SK-N-SH treated with all-trans-retinoic acid at 6 μM for 48 hours (cell line): Measurements from ENCODE around the gene PTCD3.

Experiments
- ARNTL ChIP-seq: fragments of 450-650 bp; formaldehyde crosslinking; IDR thresholded peaks from 2 replicates; pipeline ENCODE4 v1.5.0; 2020; ENCODE audit warnings: low read depth, mild to moderate bottlenecking, moderate library complexity, borderline replicate concordance
- BACH2 ChIP-seq: fragments of 250-450 bp; sonication (Bioruptor Pico); IDR thresholded peaks from 2 replicates; pipeline ENCODE4 v1.9.0; 2021; ENCODE audit warnings: mild to moderate bottlenecking, borderline replicate concordance
- ESRRG ChIP-seq: fragments of 250-450 bp; sonication (Bioruptor Pico); IDR thresholded peaks from 2 replicates; pipeline ENCODE4 v1.6.1; 2021; ENCODE audit warnings: mild to moderate bottlenecking
- RARB ChIP-seq: fragments of 250-450 bp; sonication (Bioruptor Pico); IDR thresholded peaks from 2 replicates; pipeline ENCODE4 v1.8.0; 2021; ENCODE audit warnings: mild to moderate bottlenecking, moderate library complexity
- ZFP30 ChIP-seq: fragments of 450-650 bp; formaldehyde crosslinking; IDR thresholded peaks from 2 replicates; pipeline ENCODE4 v1.5.0; 2022; ENCODE audit warnings: mild to moderate bottlenecking, moderate library complexity
- ZNF70 ChIP-seq: fragments of 450-650 bp; formaldehyde crosslinking; IDR thresholded peaks from 2 replicates; pipeline ENCODE4 v1.5.0; 2020; ENCODE audit warnings: mild to moderate bottlenecking, moderate library complexity
- TF ChIP-seq, protein P1 (sequence below): fragments of 250-450 bp; sonication (Bioruptor Pico); IDR thresholded peaks from 2 replicates; pipeline ENCODE4 v1.8.0; 2021; ENCODE audit warnings: low read depth, mild to moderate bottlenecking, moderate library complexity, borderline replicate concordance
- TF ChIP-seq, protein P2 (sequence below): fragments of 250-450 bp; sonication (Bioruptor Pico); IDR thresholded peaks from 2 replicates; pipeline ENCODE4 v1.8.0; 2020; ENCODE audit warnings: mild to moderate bottlenecking, moderate library complexity, borderline replicate concordance
- TF ChIP-seq, protein P3 (sequence below): fragments of 250-450 bp; sonication (Bioruptor Pico); IDR thresholded peaks from 2 replicates; pipeline ENCODE4 v1.5.1; 2020; ENCODE audit warnings: low read depth, mild to moderate bottlenecking, moderate library complexity

DNA sequence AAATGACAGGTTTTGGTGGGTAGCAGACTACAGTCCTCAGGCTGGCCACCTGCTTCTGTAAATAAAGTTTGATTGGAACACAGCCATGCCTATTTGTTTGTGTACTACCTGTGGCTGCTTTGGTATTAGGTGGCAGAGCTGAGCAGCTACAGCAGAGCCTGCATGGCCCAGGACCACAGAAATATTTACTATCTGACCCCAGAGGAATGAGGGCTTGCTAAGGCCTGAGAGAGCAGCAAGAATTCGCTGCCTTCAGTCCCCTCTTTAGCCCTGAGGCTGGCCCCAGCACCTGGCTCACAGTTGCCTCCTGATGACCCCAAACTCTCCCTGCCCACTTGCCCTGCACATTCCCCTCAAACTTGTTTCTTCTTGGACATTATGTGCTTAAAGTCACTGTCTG is 32.8 kb upstream of the PTCD3 start:
- TF ChIP-seq, protein P1, sequence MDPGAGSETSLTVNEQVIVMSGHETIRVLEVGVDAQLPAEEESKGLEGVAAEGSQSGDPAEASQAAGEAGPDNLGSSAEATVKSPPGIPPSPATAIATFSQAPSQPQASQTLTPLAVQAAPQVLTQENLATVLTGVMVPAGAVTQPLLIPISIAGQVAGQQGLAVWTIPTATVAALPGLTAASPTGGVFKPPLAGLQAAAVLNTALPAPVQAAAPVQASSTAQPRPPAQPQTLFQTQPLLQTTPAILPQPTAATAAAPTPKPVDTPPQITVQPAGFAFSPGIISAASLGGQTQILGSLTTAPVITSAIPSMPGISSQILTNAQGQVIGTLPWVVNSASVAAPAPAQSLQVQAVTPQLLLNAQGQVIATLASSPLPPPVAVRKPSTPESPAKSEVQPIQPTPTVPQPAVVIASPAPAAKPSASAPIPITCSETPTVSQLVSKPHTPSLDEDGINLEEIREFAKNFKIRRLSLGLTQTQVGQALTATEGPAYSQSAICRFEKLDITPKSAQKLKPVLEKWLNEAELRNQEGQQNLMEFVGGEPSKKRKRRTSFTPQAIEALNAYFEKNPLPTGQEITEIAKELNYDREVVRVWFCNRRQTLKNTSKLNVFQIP (CRISPR knock-in tag) = no peak
- TF ChIP-seq BACH2 (CRISPR knock-in tag) (no peak), ARNTL (CRISPR knock-in tag) (no peak), ZFP30 (CRISPR knock-in tag) (no peak), ZNF70 (no peak), RARB (no peak), ESRRG (CRISPR knock-in tag) (no peak)
- TF ChIP-seq, protein P2, sequence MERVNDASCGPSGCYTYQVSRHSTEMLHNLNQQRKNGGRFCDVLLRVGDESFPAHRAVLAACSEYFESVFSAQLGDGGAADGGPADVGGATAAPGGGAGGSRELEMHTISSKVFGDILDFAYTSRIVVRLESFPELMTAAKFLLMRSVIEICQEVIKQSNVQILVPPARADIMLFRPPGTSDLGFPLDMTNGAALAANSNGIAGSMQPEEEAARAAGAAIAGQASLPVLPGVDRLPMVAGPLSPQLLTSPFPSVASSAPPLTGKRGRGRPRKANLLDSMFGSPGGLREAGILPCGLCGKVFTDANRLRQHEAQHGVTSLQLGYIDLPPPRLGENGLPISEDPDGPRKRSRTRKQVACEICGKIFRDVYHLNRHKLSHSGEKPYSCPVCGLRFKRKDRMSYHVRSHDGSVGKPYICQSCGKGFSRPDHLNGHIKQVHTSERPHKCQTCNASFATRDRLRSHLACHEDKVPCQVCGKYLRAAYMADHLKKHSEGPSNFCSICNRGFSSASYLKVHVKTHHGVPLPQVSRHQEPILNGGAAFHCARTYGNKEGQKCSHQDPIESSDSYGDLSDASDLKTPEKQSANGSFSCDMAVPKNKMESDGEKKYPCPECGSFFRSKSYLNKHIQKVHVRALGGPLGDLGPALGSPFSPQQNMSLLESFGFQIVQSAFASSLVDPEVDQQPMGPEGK (CRISPR knock-in tag) = no peak
- TF ChIP-seq, protein P3, sequence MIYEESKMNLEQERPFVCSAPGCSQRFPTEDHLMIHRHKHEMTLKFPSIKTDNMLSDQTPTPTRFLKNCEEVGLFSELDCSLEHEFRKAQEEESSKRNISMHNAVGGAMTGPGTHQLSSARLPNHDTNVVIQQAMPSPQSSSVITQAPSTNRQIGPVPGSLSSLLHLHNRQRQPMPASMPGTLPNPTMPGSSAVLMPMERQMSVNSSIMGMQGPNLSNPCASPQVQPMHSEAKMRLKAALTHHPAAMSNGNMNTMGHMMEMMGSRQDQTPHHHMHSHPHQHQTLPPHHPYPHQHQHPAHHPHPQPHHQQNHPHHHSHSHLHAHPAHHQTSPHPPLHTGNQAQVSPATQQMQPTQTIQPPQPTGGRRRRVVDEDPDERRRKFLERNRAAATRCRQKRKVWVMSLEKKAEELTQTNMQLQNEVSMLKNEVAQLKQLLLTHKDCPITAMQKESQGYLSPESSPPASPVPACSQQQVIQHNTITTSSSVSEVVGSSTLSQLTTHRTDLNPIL (CRISPR knock-in tag) = no peak
